KBM-7 (cell line): ENCODE data around the gene RUSF1.
"Not testable (repeated sequence)": the region's sequence is repeated elsewhere in the genome, so short reads cannot be mapped to it uniquely, and the experiment has no call there.

ENCODE experiments used
- DNase-seq: peaks from one replicate; pipeline ENCODE4 v3.0.0-alpha.2; 2015
- in situ Hi-C: fragments of 300-500 bp; cut with MboI; formaldehyde crosslinking; loops from 2 replicates; pipeline ENCODE4 v1.14.3; 2020; ENCODE audit warnings: low sequenced_read_pairs, low pct_unique_long_range_greater_than_20kb, mixed read lengths

RUSF1 gene

DNA sequence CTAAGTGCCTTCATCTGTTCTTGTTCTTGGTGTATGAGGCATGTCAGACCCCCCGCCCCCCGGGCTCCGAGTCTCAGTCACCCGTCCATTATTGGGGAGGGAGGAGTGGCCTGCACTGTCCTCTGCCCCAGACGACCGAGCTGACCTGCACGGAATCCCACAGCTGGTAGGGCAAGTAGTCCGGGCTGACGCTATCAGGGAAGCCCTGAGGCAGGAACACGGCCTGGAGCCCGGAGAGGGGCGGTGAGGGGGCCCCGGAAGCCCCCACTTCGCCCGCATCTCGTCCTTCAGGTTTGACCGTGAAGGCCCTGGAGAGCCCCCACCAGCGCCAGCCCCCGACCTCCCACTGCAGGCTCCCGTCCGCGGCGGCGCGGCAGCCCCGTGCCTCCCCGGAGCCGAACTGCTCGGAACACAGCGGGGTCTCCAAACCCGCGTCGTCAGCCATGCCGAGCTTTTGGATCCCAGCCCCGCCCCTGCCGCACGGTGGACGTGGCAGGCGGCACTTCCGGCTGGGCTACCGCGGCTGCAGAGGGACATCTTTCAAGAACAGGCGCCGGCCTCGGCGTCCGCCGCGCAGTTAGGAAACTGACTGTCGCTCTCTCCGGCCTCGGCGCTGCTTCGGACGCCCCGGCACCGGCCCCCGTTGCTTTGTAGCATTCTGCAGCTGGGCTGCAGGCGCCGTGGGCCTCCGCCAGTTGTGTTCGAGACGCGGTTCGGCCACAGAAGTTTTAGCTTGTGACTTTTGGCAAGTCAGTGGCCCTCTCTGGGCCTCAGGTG lies at the start of gene RUSF1:
Gene RUSF1 (minus strand): TSS at position 463 of the 777 bp plus-strand sequence. CDS start 18 bp downstream, at position 445.
- DNase-seq, result peak; percentile 89
- in situ Hi-C loops, result no loop called here

DNA sequence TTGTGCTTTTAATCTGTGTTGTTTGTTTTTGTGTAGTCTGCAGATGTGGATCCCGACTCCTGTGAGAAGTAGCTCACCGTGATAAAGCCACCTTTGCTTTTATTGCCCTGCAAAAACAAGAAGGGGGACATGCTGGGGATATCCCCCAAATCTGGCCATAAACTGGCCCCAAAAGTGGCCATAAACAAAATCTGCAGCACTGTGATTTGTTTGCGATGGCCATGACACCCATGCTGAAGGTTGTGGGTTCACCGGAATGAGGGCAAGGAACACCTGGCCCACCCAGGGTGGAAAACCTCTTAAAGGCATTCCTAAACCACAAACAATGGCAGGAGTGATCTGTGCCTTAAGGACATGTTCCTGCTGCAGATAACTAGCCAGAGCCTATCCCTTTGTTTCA lies 34.6 kb upstream of the RUSF1 start:
- in situ Hi-C loops, result no loop called here

GRCh38 chr16:31539762-31540161 lies 31.6 kb upstream of the RUSF1 start:
- in situ Hi-C loops, DNase-seq: not testable (repeated sequence)

More for the DNA sequence above, 34.6 kb upstream of the RUSF1 start:
- no peak for DNase-seq

DNA sequence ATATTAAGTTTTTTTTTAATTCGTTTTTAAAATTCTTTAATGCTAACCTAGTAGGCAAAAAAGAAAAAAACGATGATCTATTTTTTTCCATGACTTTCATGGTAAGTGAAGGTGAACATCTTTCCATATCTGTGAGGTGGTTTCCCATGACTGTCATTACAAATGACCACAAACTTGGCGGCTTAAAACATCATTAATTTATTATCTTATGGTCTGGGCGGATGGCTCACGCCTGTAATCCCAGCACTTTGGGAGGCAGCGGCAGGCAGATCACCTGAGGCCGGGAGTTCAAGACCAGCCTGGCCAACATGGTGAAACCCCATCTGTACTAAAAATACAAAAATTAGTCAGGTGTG lies 30.0 kb upstream of the RUSF1 start:
- DNase-seq, in situ Hi-C loops: not testable (repeated sequence)

DNA sequence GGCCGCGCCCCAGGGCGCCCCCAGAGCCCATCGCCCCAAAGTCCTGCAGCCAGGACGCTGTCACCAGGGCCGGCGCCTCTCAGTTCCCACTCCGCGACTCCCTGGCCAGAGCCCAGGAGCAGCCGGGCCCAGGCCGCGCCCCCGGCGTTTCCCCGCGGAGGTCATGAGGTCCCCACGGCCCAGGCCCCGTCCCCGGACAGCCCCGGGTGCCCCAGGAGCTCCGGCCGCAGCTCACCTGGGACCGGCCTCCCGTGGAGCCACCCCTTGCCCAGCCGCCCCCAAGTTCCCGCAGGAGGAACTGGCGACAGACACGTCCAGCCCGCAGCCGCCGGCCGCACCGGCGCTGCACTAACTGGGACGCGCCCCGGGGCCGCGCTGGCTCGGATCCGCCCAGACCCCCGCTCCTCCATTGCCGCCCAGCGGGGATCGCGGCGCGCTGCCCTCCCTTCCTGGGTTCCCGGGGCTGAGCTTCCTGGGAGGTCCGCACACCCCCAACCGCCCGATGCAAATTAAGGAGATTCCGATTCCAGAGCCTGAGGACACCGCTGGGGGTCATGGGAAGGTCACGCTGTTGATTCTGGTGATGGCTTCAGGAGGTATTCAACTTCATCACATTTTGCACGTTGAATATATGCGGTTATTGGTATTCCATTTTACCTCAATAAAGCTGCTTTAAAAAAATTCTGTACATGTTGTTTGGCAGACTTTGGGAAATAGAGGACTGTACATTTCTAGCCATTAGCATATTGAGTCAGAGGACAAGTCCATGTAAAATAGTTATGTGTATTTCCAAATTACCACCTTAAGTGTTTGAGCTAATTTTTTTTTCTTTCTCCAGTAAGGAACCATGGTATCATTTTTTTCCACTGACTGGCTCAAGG lies 29.4 kb upstream of the RUSF1 start:
- in situ Hi-C loops, result no loop called here
- no peak for DNase-seq

GRCh38 chr16:31536804-31537361 lies 28.7 kb upstream of the RUSF1 start:
- DNase-seq, result no peak
- in situ Hi-C loops, result no loop called here

GRCh38 chr16:31535737-31536136 lies 27.5 kb upstream of the RUSF1 start:
- DNase-seq, result peak; percentile 81
- in situ Hi-C loops, result no loop called here

DNA sequence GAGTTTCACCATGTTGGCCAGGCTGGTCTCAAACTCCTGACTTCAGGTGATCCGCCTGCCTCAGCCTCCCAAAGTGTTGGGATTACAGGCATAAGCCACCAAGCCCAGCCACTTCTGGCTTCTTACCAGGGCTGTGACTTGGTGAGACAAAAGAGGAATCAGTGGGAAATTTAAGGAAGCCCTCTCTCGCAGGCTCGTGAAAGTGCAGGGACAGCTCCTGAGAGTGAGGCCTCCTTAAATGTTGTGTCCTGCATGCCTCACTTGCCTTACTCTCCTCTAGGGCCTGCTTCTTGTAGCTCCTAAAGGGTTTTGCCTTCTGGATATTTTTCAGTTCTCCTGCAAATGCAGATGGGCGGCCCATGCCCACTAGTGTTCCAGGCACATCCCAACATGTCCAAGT lies 24.7 kb upstream of the RUSF1 start:
- in situ Hi-C loops, result no loop called here
- DNase-seq, result peak; percentile 38

DNA sequence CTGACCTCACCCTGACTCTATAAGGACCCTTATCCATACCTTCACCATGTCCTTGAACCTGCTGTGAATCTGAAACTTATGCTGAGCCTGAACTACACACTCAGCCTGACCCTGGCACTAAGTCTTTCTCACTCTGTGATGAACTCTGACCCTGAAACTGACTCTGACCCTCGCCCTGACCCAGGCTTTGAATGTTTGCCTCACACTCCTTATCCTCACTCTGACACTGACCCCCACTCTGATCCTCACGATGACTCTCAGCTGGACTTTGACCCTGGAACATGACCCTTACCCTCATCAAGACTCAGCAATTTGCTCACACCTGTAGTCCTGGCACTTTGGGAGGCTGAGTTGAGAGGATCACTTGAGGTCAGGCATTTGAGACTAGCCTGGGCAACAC lies 23.9 kb upstream of the RUSF1 start:
- DNase-seq, result no peak
- in situ Hi-C loops, result no loop called here

GRCh38 chr16:31531096-31531495 lies 22.9 kb upstream of the RUSF1 start:
- DNase-seq, result no peak
- in situ Hi-C loops, result no loop called here

DNA sequence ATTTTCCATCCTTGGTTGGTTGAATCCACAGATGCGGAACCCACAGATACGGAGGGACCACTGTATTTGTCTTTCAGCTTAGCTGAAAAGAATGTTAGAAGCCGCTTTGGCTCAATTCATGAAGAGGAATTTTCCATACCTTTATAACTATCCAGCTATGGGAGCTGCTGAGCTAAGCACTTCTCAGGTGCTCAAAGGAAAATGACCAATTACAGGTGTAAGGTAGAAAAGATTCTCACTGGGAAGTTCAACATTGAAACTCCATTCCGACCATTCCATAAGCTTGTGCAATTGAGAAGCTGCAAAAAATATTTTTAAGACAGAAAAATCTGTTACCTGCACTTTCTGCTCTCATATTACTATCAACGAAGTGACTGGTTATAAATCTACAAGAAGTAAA lies 22.2 kb upstream of the RUSF1 start:
- in situ Hi-C loops, result no loop called here
- DNase-seq, result no peak

DNA sequence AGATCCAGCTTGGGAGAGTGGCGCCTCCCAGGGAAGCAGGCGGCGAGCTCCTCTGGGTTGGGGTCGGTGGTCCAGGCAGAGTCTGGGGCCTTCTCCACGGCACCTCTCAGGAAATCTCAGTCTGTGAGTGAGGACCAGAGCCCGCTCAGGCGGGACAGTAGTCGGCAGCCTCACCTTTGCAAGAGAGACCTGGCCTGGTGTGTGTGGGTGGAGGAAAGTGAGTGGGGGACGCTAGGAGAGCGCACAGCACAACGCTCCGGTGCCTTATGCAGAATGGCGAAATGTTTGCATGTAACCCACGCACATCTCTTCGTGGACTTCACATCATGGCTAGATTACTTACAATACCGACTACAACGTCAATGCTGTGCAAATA lies 21.7 kb upstream of the RUSF1 start:
- DNase-seq, result no peak
- in situ Hi-C loops, result no loop called here

DNA sequence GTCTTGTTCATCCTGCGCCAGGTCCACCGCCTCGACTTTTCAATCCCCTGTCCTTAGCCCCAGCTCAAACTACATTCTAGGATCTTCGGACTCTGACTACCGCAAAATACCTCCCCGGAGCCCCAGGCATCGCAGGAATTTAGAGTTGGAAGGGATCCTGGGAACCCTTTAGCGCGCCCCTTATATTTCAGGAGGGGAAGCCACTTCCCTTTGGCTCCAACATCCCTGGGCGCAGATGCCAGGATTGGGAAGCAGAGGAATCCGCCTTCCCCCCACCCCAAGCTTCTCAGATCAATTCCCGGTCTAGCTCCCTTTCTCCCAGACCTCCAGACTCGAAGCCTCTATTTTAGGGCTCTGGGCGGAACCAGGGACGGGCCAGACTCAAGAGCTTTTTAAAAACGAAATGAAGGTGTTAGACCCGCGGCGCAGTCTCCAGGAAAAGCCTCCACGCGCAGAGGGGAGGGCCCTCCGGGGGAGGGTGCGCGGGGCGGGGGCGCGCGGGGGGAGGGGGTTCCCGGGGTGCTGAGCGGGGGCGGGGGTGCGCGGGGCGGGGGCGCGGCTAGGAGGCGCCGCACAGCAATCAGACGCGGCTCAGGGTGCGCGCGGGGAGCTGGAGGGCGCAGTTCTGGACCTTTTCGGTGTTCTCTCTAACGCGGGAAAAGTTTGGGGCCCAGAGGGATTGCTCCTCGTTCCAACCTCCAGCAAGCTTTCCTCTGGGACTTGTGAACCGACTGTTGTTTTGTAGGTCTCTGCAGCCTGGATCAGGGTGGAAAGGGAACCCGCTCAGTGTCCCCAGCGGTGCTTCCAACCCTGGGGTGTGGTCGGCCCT lies 21.1 kb upstream of the RUSF1 start:
- in situ Hi-C loops, result no loop called here
- no peak for DNase-seq

DNA sequence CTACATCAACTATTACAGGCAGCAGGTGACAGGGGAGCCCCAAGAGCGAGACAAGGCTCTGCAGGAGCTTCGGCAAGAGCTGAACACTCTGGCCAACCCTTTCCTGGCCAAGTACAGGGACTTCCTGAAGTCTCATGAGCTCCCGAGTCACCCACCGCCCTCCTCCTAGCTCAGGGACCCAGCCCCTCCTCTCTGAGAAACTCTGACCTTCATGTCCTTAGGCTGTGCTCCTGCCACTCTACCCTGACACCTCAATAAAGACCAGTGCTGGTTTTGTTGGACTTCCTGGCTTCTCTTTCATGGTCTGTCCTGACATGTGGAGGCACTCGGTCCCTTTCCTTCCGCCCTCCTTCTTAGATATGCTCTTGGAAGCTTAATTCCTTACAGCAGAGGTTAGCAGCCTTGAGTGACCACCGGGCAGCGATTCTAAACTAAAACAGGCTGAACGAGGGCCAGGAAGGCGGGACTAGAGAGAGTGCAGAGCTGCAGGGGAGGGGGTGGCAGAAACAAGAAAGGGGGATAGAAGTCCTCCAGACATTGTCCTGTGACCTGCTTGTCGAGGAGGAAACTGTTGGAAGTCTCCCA lies 20.4 kb upstream of the RUSF1 start:
- in situ Hi-C loops, result no loop called here
- no peak for DNase-seq

DNA sequence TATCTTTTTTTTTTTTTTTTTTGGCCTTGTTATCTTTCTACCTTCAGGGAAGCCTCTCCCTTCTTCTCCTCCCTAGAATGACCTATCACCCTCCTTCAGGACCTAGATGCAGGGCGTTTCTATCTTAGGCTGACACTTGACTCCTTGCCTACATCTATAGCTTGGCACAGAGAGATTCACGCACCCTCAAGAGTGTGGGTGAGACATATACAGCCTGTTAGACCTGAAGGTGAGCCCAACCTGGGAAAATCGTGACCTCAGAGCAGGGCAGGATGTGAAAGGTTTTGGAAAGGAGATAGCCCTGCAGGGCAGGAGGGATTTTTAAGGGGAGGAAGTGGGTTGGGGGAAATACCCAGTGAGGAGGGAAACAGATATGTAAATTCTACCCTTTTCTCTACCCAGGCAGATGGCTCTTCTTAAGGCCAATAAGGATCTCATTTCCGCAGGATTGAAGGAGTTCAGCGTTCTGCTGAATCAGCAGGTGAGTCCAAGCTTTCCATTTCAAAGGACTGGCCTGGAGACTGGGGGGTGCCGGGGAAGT lies 19.6 kb upstream of the RUSF1 start, which contains the start of gene AHSP:
Gene AHSP (plus strand): TSS at position 167 of the 541 bp plus-strand sequence. CDS start 240 bp downstream, at position 407.
- DNase-seq, result no peak
- in situ Hi-C loops, result no loop called here

DNA sequence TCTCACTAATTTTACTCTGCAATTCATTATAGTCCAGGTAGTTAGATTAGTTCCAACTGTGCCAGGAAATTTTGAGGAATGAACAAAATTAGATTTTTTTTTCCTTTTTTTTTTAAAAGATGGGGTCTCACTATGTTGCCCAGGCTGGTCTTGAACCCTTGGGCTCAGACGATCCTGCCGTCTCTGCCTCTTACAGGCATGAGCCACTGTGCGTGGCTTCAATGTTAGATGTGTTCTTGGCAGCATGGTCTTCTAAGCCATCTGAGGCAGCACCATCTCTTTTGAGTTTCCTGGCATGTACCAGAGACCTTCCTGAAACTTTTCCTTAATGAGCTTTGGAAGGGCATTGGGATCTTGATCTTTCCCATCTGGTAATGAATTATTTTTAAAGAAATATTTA lies 16.9 kb upstream of the RUSF1 start:
- in situ Hi-C loops, result no loop called here
- no peak for DNase-seq

DNA sequence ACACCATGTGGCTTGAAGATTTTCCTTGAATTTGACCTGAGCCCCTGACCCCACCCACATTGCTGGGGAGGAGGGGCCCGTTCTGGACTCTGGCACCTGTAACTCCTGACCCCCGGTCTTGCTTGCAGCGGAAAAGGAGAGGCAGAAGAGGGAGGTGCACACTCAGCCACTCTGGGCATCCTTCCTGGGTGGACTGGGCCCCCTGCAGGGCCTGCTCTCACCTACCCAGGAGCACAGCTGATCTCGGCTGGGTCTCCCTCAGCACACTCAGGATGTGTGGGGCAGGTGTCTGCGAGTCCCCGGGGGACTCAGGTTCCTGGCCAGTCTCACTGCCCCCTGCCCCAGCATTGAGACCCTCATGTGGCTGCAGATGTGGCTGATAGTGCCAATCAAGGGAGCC lies 15.6 kb upstream of the RUSF1 start:
- in situ Hi-C loops, DNase-seq: not testable (repeated sequence)

GRCh38 chr16:31522071-31522470 lies 13.9 kb upstream of the RUSF1 start:
- in situ Hi-C loops, result no loop called here
- DNase-seq, result no peak

- DNase-seq, result no peak
- in situ Hi-C loops, result no loop called here
These were observed 13.2 kb upstream of the RUSF1 start for GRCh38 chr16:31521368-31521767.
